KMS-11 (cell line): ENCODE data around the gene ROM1.

Source experiments
- H2AFZ ChIP-seq: fragments of 200-600 bp; sonication (generic); 2 replicates; pipeline ENCODE4 v1.6.1; 2016; ENCODE audit warnings: antibody characterized with exemption, mixed run types, low read depth
- H3K27ac ChIP-seq: fragments of 200-600 bp; sonication (generic); 2 replicates; pipeline ENCODE4 v1.6.1; 2016; ENCODE audit warnings: mild to moderate bottlenecking, mixed run types
- H3K27me3 ChIP-seq: fragments of 200-600 bp; sonication (generic); 2 replicates; pipeline ENCODE4 v1.6.1; 2017; ENCODE audit warnings: mild to moderate bottlenecking, low read depth, mixed run types, moderate library complexity; ENCODE audit not compliant: insufficient read depth
- H3K36me3 ChIP-seq: fragments of 200-600 bp; sonication (generic); 2 replicates; pipeline ENCODE4 v1.6.1; 2017; ENCODE audit warnings: mild to moderate bottlenecking, mixed run types; ENCODE audit not compliant: insufficient read depth
- H3K4me1 ChIP-seq: fragments of 200-600 bp; sonication (generic); 2 replicates; pipeline ENCODE4 v1.6.1; 2016; ENCODE audit warnings: mild to moderate bottlenecking, low read depth, mixed run types; ENCODE audit not compliant: poor library complexity, severe bottlenecking
- H3K4me2 ChIP-seq: fragments of 200-600 bp; sonication (generic); 2 replicates; pipeline ENCODE4 v1.7.0; 2016; ENCODE audit warnings: mild to moderate bottlenecking, mixed run types
- H3K4me3 ChIP-seq: fragments of 200-600 bp; sonication (generic); IDR thresholded peaks from 2 replicates; pipeline ENCODE4 v1.6.1; 2017; ENCODE audit warnings: low read depth, low read length, mixed read lengths; ENCODE audit not compliant: insufficient read depth
- H3K79me2 ChIP-seq: fragments of 200-600 bp; sonication (generic); 2 replicates; pipeline ENCODE4 v1.6.1; 2016; ENCODE audit warnings: low read depth, mixed run types; ENCODE audit not compliant: insufficient read depth
- H3K9ac ChIP-seq: fragments of 200-600 bp; sonication (generic); 2 replicates; pipeline ENCODE4 v1.6.1; 2016; ENCODE audit warnings: mild to moderate bottlenecking, mixed run types
- H4K20me1 ChIP-seq: fragments of 200-600 bp; sonication (generic); 2 replicates; pipeline ENCODE4 v1.6.1; 2016; ENCODE audit warnings: mild to moderate bottlenecking, mixed run types; ENCODE audit not compliant: insufficient read depth
- TF ChIP-seq, protein P1 (sequence below): fragments of 200-600 bp; sonication (generic); conservative IDR thresholded peaks from 2 replicates; pipeline ENCODE4 v1.6.1; 2017; ENCODE audit warnings: low read depth, mild to moderate bottlenecking, antibody characterized with exemption, low read length, moderate library complexity, mixed read lengths

ROM1 gene

DNA sequence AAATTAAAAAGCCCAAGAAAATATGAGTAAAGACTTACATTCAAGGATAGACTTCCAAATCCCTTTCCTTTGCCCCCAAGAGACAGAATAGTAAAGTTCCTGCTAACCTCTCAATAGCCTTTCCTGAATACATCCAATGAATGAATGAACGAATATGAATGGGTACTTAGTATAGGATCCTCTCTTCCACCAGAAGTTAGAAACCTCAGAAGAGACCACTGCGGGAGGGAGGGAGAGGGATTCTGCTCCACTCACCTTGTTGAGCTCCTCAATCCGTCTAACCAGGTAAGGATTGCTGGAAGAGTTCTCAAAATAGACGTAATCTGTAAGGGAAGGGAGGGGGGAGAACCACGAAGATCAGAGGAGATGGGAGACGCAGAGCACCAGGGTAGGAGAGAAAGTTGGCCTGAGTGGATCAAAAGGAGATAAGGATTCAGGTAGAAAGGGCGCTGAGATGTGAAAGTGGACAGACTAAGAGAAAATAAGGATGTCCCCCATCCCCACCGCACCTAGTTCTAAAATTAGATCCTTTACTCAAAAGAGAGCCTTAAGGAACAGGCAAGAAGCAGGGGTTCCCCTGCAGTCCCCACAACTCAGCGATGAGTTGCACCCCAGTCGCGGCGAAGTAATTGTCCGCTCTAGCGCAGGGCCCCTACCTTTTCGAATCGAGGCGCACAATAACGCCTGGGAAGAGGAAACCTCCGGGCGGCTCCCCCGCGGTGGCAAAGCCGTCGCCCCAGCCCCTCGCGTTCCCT lies 12.5 kb upstream of the ROM1 start:
- Histone ChIP-seq H3K36me3 (peaks cover 6% of the 10 kb centered on the region; the same call in 1 of the 2 replicates), H3K79me2 (peaks cover 44% of the 10 kb centered on the region), H3K9ac (peak overlapping the region; percentile 96), H3K4me3 (no peak overlapping the region), H3K4me1 (peaks cover 25% of the 10 kb centered on the region), H3K27me3 (no peaks in the 10 kb centered on the region), H2AFZ (peak overlapping the region; percentile 58; the same call in 1 of the 2 replicates), H3K4me2 (peak overlapping the region; percentile 92), H4K20me1 (no peaks in the 10 kb centered on the region), H3K27ac (peak overlapping the region; percentile 88)
- TF ChIP-seq, protein P1, sequence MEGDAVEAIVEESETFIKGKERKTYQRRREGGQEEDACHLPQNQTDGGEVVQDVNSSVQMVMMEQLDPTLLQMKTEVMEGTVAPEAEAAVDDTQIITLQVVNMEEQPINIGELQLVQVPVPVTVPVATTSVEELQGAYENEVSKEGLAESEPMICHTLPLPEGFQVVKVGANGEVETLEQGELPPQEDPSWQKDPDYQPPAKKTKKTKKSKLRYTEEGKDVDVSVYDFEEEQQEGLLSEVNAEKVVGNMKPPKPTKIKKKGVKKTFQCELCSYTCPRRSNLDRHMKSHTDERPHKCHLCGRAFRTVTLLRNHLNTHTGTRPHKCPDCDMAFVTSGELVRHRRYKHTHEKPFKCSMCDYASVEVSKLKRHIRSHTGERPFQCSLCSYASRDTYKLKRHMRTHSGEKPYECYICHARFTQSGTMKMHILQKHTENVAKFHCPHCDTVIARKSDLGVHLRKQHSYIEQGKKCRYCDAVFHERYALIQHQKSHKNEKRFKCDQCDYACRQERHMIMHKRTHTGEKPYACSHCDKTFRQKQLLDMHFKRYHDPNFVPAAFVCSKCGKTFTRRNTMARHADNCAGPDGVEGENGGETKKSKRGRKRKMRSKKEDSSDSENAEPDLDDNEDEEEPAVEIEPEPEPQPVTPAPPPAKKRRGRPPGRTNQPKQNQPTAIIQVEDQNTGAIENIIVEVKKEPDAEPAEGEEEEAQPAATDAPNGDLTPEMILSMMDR, result no peak

- H3K79me2 ChIP-seq, result peaks cover 44% of the 10 kb centered on the region
- no peak overlapping the region for H3K4me3 ChIP-seq
- H3K27ac ChIP-seq, result peak overlapping the region; percentile 88
- no peaks in the 10 kb centered on the region for H4K20me1 ChIP-seq
- H3K27me3 ChIP-seq, result no peaks in the 10 kb centered on the region
- H3K4me1 ChIP-seq, result peaks cover 25% of the 10 kb centered on the region
- peak overlapping the region; percentile 96 for H3K9ac ChIP-seq
- peak overlapping the region; percentile 92 for H3K4me2 ChIP-seq
- 0 out of 2 replicates have a peak, but pooled peaks cover 1% of the 10 kb centered on the region for H3K36me3 ChIP-seq
- TF ChIP-seq, protein P1, result no peak
- H2AFZ ChIP-seq, result peak overlapping the region; percentile 58
These were observed 12.0 kb upstream of the ROM1 start for GRCh38 chr11:62601122-62601371.

- H3K4me3 ChIP-seq, result no peak within 1 kb of the TSS
- TF ChIP-seq, protein P1, result no peak
- H3K9ac ChIP-seq, result peak within 1 kb of the TSS; percentile 96
- H3K79me2 ChIP-seq, result peaks cover 44% of the 10 kb centered on the region
- no peaks in the 10 kb centered on the region for H3K27me3 ChIP-seq
- peak within 1 kb of the TSS; percentile 58 for H2AFZ ChIP-seq
- peak within 1 kb of the TSS; percentile 92 for H3K4me2 ChIP-seq
- H4K20me1 ChIP-seq, result no peaks in the 10 kb centered on the region
- H3K4me1 ChIP-seq, result peaks cover 25% of the 10 kb centered on the region
- no peaks in the 10 kb centered on the region for H3K36me3 ChIP-seq
- peak within 1 kb of the TSS; percentile 88 for H3K27ac ChIP-seq
These were observed 11.5 kb upstream of the ROM1 start, which contains the start of gene MTA2 for GRCh38 chr11:62601372-62602140. Gene MTA2, minus strand, starts transcription at chr11:62601865. Its CDS starts 415 bp downstream, at chr11:62601450.

- Histone ChIP-seq H3K79me2 (peaks cover 41% of the 10 kb centered on the region), H3K4me1 (peaks cover 25% of the 10 kb centered on the region), H3K27me3 (no peaks in the 10 kb centered on the region), H3K4me3 (no peak overlapping the region), H2AFZ (no peak overlapping the region), H3K9ac (no peak overlapping the region; the same call in 1 of the 2 replicates), H3K36me3 (no peaks in the 10 kb centered on the region), H4K20me1 (no peaks in the 10 kb centered on the region), H3K4me2 (peak overlapping the region; percentile 28; the same call in 1 of the 2 replicates), H3K27ac (0 out of 2 replicates have a peak overlapping the region, but pooled peaks have one; percentile 88)
- TF ChIP-seq, protein P1, result no peak
These were observed 10.7 kb upstream of the ROM1 start for GRCh38 chr11:62602141-62603071.
